ENCODE data around the gene NIBAN1. TPM values are rescaled to one million over a fixed set of nuclear protein-coding genes. Genes with fewer than 3 reads are reported as not detected.

The NIBAN1 gene, protein sequence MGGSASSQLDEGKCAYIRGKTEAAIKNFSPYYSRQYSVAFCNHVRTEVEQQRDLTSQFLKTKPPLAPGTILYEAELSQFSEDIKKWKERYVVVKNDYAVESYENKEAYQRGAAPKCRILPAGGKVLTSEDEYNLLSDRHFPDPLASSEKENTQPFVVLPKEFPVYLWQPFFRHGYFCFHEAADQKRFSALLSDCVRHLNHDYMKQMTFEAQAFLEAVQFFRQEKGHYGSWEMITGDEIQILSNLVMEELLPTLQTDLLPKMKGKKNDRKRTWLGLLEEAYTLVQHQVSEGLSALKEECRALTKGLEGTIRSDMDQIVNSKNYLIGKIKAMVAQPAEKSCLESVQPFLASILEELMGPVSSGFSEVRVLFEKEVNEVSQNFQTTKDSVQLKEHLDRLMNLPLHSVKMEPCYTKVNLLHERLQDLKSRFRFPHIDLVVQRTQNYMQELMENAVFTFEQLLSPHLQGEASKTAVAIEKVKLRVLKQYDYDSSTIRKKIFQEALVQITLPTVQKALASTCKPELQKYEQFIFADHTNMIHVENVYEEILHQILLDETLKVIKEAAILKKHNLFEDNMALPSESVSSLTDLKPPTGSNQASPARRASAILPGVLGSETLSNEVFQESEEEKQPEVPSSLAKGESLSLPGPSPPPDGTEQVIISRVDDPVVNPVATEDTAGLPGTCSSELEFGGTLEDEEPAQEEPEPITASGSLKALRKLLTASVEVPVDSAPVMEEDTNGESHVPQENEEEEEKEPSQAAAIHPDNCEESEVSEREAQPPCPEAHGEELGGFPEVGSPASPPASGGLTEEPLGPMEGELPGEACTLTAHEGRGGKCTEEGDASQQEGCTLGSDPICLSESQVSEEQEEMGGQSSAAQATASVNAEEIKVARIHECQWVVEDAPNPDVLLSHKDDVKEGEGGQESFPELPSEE
- total RNA-seq: 33.3 TPM
- long read RNA-seq, full-length matches to known transcripts: 15 of 34 reads
- long read RNA-seq, partial matches to known transcripts: 15 of 34 reads
- long read RNA-seq, other reads (novel, unspliced or antisense): 4 of 34 reads

DNA sequence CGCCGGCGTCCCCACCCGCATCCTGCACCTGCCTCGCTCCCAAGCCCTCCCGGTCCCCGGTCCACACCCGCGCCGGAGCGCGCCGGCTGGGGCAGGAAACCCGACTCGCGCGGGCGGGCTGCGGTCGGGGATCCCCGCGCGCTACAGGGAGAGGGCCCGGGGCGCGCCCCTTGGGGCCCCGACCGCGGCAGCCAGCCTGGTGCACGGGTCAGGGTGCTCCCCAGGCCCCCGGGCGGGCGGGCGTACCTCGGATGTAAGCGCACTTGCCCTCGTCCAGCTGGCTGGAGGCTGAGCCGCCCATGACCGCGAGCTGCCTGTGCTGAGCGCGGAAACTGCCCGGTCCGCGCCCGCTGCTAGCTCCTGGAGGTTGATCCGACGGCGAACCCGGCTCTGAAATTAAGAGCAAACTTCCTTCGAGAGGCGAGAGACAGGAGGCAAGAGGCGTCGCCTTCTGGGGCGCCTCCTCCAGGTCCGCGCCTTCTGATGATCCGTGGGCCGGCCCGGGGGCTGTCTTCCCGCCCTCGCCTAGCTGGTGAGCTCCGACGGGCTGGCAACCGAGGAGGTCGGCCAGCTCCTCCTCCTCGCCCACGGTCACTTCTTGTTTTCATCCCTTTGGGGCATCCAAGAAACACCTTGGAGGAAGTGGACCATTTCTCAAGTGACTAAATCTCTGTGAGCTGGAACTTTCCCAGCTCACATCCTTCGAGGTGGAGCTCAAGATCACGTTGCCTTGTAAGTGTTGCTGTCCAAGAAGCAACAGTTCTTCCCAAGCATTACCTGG lies at the start of gene NIBAN1:
NIBAN1 (minus strand) TSS at position 453 of the 781 bp plus-strand sequence; CDS start at position 301, 152 bp downstream.
- no peaks in the 10 kb centered on the region for H3K9me3 ChIP-seq
- intact Hi-C loops (cut with DNase I): no loop called here
- DNase-seq: peak; percentile 86
- TF ChIP-seq, protein P1, sequence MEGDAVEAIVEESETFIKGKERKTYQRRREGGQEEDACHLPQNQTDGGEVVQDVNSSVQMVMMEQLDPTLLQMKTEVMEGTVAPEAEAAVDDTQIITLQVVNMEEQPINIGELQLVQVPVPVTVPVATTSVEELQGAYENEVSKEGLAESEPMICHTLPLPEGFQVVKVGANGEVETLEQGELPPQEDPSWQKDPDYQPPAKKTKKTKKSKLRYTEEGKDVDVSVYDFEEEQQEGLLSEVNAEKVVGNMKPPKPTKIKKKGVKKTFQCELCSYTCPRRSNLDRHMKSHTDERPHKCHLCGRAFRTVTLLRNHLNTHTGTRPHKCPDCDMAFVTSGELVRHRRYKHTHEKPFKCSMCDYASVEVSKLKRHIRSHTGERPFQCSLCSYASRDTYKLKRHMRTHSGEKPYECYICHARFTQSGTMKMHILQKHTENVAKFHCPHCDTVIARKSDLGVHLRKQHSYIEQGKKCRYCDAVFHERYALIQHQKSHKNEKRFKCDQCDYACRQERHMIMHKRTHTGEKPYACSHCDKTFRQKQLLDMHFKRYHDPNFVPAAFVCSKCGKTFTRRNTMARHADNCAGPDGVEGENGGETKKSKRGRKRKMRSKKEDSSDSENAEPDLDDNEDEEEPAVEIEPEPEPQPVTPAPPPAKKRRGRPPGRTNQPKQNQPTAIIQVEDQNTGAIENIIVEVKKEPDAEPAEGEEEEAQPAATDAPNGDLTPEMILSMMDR (IDR thresholded peaks at IDR 0.05): no peak
- peak; percentile 89 for ATAC-seq
- peaks cover 9% of the 10 kb centered on the region for H3K4me1 ChIP-seq
- H3K27me3 ChIP-seq: no peaks in the 10 kb centered on the region
- H3K27ac ChIP-seq: peak within 1 kb of the TSS; percentile 79
- H3K4me3 ChIP-seq: peak within 1 kb of the TSS; percentile 73
- no peaks in the 10 kb centered on the region for H3K36me3 ChIP-seq

DNA sequence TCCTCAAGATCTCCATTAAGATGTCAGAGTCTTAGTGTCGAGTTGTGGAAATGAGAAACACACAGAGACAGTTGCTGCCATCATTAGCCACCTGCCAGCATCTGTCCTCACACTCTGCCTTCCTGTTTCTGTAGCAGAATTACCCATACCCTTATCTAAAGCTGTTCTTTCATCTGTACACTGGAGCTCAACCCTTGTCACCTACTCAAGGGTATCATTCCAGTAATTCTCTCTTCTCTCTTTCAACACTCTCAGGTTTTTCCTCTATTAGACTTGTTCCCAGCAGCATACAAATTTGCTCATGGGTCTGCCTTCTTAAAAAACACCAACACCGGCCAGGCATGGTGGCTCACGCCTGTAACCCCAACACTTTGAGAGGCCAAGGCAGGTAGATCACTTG lies 43.7 kb upstream of the NIBAN1 start:
- DNase-seq (no peak), ATAC-seq (no peak)
- Histone ChIP-seq H3K4me3 (no peak overlapping the region), H3K4me1 (no peaks in the 10 kb centered on the region), H3K27me3 (no peaks in the 10 kb centered on the region), H3K9me3 (no peaks in the 10 kb centered on the region), H3K36me3 (no peaks in the 10 kb centered on the region), H3K27ac (no peak overlapping the region)
- TF ChIP-seq, protein P1 (IDR thresholded peaks at IDR 0.05): no peak
- intact Hi-C loops (cut with DNase I): no loop called here

DNA sequence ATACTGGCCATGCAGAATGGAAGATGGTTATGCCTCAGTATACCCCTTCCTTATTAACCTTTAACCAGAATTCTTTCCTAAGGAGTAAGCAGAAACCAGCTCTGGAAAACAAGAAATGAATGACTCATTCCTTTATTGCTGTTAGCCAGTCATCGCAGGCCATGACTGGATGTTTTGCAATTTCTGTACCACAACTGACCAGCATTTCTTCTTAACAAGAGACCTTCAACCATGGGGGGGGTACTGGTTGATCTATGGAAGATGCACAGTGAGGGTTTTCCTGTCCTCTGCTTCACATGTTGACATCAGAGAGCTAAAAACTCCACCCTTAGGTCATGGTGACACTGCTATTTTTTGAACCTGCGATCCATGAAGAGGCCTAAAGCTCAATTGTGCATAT lies 43.0 kb upstream of the NIBAN1 start:
- ATAC-seq (peak; percentile 50), DNase-seq (no peak)

DNA sequence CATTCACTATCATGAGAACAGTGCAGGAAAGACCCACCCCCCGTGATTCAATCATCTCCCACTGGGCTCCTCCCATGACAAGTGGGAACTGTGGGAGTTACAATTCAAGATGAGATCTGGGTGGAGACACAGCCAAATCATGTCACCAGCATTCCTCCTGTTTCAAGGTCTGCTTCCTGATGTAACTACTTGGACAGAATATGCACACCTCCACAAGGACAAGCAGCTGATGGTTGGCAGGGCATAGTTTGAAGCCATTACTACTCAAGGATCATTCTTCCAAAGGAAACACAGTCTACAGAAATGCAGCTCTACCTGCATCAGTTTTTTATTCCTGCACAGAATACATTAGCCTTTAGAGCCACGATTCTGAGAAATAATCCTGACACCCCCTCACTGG lies 42.6 kb upstream of the NIBAN1 start:
- Histone ChIP-seq H3K4me1 (no peaks in the 10 kb centered on the region), H3K4me3 (no peak overlapping the region), H3K36me3 (no peaks in the 10 kb centered on the region), H3K27ac (no peak overlapping the region), H3K27me3 (no peaks in the 10 kb centered on the region), H3K9me3 (no peaks in the 10 kb centered on the region)
- DNase-seq: no peak
- ATAC-seq: no peak
- intact Hi-C loops (cut with DNase I): no loop called here
- TF ChIP-seq, protein P1 (IDR thresholded peaks at IDR 0.05): no peak

More for the DNA sequence above, 43.0 kb upstream of the NIBAN1 start:
- no peaks in the 10 kb centered on the region for H3K9me3 ChIP-seq
- TF ChIP-seq, protein P1 (IDR thresholded peaks at IDR 0.05): no peak
- H3K4me1 ChIP-seq: no peaks in the 10 kb centered on the region
- no peaks in the 10 kb centered on the region for H3K27me3 ChIP-seq
- H3K27ac ChIP-seq: no peak overlapping the region
- no peaks in the 10 kb centered on the region for H3K36me3 ChIP-seq
- no peak overlapping the region for H3K4me3 ChIP-seq
- intact Hi-C loops (cut with DNase I): no loop called here

DNA sequence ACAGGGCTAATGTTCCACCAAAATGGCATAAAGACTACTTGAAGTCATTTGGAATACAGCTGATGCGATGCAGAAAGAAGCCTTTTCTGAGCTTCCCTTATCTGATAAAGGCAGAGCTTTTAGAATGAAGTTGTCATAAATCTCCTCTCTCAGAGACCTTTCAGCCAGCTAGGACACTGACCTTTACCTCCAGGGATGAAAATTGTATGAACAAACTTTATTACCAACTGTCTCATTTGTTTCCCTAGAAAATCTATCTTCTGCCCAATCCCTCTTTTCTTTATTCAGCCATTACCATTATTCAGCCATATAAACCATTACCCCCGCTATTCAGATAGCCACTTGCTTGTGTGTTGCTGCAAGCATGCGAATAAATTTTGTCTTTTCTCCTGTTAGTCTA lies 41.3 kb upstream of the NIBAN1 start:
- DNase-seq: no peak
- no peaks in the 10 kb centered on the region for H3K9me3 ChIP-seq
- no peaks in the 10 kb centered on the region for H3K4me1 ChIP-seq
- intact Hi-C loops (cut with DNase I): no loop called here
- H3K36me3 ChIP-seq: no peaks in the 10 kb centered on the region
- TF ChIP-seq, protein P1 (IDR thresholded peaks at IDR 0.05): no peak
- H3K27me3 ChIP-seq: no peaks in the 10 kb centered on the region
- H3K4me3 ChIP-seq: no peak overlapping the region
- no peak for ATAC-seq
- no peak overlapping the region for H3K27ac ChIP-seq

Measured in upper lobe of right lung (tissue), 1 donor.